OCI-LY3 (cell line): ENCODE results near the gene ADCY5.

Experiments
- EZH2phosphoT487 ChIP-seq: fragments of 200-600 bp; shearing (Covaris generic); IDR thresholded peaks from 2 replicates; pipeline ENCODE4 v1.6.1; 2018; ENCODE audit warnings: antibody characterized with exemption, mixed run types, low read depth
- TF ChIP-seq, protein P1 (sequence below): fragments of 200-600, 300-600 bp; sonication (generic); IDR thresholded peaks from 2 replicates; pipeline ENCODE4 v1.5.1; 2014; ENCODE audit warnings: antibody characterized with exemption, low read length, low read depth

DNA sequence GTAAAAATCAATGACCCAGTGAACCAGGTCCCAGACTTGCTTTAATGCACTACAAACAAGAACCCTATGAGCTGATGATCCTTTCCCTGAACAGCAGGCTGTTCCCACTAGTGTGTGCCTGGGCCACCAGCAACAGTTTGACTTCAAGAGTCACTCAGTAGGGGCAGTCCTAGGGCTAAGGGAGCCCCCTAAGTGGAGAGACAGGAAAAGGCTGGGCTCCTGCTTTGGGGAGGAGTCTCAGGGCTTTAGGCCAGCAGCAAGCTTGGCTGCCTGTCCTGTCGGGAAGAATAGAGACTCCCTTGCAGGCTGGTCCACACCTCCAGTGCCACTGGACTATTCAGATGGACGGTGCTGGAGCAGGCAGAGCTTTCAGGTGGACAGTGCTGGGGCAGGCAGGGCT lies 29.4 kb upstream of the ADCY5 start:
- TF ChIP-seq, protein P1, sequence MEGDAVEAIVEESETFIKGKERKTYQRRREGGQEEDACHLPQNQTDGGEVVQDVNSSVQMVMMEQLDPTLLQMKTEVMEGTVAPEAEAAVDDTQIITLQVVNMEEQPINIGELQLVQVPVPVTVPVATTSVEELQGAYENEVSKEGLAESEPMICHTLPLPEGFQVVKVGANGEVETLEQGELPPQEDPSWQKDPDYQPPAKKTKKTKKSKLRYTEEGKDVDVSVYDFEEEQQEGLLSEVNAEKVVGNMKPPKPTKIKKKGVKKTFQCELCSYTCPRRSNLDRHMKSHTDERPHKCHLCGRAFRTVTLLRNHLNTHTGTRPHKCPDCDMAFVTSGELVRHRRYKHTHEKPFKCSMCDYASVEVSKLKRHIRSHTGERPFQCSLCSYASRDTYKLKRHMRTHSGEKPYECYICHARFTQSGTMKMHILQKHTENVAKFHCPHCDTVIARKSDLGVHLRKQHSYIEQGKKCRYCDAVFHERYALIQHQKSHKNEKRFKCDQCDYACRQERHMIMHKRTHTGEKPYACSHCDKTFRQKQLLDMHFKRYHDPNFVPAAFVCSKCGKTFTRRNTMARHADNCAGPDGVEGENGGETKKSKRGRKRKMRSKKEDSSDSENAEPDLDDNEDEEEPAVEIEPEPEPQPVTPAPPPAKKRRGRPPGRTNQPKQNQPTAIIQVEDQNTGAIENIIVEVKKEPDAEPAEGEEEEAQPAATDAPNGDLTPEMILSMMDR, result no peak
- no peak for TF ChIP-seq EZH2phosphoT487
